ENCODE results near the gene PPP1R12B.
"Not testable (repeated sequence)": the region's sequence is repeated elsewhere in the genome, so short reads cannot be mapped to it uniquely, and the experiment has no call there.

The PPP1R12B gene

GRCh38 chr1:202405928-202406327 is 57.4 kb downstream of the PPP1R12B start:
- no peak for DNase-seq (ENCODE audit: low read depth)

- DNase-seq (ENCODE audit: low read depth), result not testable (repeated sequence)
Observed at GRCh38 chr1:202406896-202407295, 58.4 kb downstream of the PPP1R12B start.

- DNase-seq (ENCODE audit: low read depth), result not testable (repeated sequence)
Observed at GRCh38 chr1:202407378-202407777, 58.9 kb downstream of the PPP1R12B start.

- not testable (repeated sequence) for DNase-seq (ENCODE audit: low read depth)
Observed at GRCh38 chr1:202410251-202410650, 61.8 kb downstream of the PPP1R12B start.

GRCh38 chr1:202410854-202411357 is 62.4 kb downstream of the PPP1R12B start:
- DNase-seq (ENCODE audit: low read depth), result not testable (repeated sequence)

DNA sequence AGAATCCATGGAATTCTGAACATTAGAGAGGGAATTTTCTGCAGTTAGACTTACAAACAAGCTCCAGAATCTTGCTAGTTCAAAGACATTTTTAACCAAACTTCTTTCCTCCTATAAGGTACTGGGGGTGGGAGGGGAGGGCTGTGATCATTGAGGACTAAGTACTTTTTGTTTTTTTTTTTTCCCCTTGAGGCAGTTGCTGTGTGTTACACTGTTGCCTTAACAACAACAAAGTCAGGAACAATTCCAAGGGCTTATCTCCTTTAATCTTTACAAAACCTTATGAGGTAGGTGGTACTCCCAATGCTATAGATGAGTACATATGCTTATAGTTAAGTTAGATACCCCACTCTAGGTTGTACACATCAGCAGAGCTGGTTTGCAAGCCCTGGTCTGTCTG is 62.9 kb downstream of the PPP1R12B start:
- DNase-seq (ENCODE audit: low read depth), result no peak

DNA sequence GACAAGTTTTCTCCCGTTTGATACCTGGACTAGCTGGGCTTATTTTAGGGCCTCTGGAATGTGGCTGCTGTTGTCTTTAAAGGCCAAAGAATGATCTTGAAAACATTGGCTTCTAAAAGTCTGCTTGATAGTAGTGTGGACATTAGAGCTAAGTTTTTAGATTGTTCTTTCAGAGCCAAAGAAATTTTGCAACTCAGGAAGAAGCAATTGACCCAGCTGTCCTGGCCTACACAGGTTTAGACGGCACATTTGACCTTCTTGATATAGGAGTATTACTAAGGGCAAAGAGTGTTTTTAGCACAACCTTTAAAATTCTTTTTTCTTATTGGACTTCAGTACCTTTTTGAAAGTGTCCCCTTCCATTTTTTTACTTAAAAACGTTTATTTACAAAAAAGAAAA is 63.9 kb downstream of the PPP1R12B start:
- not testable (repeated sequence) for DNase-seq (ENCODE audit: low read depth)

- DNase-seq (ENCODE audit: low read depth), result no peak
Observed at GRCh38 chr1:202416641-202417040, 68.1 kb downstream of the PPP1R12B start.

- not testable (repeated sequence) for DNase-seq (ENCODE audit: low read depth)
Observed at GRCh38 chr1:202417141-202417540, 68.6 kb downstream of the PPP1R12B start.

- not testable (repeated sequence) for DNase-seq (ENCODE audit: low read depth)
Observed at GRCh38 chr1:202417762-202418201, 69.3 kb downstream of the PPP1R12B start.

- not testable (repeated sequence) for DNase-seq (ENCODE audit: low read depth)
Observed at GRCh38 chr1:202419731-202420130, 71.2 kb downstream of the PPP1R12B start.

GRCh38 chr1:202420422-202421094 is 72.1 kb downstream of the PPP1R12B start:
- not testable (repeated sequence) for DNase-seq (ENCODE audit: low read depth)

GRCh38 chr1:202422709-202423108 is 74.2 kb downstream of the PPP1R12B start:
- not testable (repeated sequence) for DNase-seq (ENCODE audit: low read depth)

DNA sequence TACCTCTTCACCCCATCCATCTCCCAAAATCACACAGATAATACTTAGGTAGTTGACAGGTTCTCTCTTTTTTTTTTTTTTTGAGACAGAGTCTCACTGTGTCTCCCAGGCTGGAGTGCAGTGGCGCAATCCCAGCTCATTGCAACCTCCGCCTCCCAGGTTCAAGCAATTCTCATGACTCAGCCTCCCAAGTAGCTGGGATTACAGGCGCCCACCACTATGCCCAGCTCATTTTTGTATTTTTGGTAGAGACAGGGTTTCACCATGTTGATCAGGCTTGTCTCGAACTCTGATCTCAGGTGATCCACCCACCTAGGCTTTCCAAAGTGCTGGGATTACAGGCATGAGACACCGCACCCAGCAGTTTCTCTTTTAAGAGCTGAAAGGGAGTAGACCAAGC is 75.8 kb downstream of the PPP1R12B start:
- not testable (repeated sequence) for DNase-seq (ENCODE audit: low read depth)

GRCh38 chr1:202430111-202430510 is 81.6 kb downstream of the PPP1R12B start:
- not testable (repeated sequence) for DNase-seq (ENCODE audit: low read depth)

- DNase-seq (ENCODE audit: low read depth), result not testable (repeated sequence)
Observed at GRCh38 chr1:202432338-202432737, 83.8 kb downstream of the PPP1R12B start.

DNA sequence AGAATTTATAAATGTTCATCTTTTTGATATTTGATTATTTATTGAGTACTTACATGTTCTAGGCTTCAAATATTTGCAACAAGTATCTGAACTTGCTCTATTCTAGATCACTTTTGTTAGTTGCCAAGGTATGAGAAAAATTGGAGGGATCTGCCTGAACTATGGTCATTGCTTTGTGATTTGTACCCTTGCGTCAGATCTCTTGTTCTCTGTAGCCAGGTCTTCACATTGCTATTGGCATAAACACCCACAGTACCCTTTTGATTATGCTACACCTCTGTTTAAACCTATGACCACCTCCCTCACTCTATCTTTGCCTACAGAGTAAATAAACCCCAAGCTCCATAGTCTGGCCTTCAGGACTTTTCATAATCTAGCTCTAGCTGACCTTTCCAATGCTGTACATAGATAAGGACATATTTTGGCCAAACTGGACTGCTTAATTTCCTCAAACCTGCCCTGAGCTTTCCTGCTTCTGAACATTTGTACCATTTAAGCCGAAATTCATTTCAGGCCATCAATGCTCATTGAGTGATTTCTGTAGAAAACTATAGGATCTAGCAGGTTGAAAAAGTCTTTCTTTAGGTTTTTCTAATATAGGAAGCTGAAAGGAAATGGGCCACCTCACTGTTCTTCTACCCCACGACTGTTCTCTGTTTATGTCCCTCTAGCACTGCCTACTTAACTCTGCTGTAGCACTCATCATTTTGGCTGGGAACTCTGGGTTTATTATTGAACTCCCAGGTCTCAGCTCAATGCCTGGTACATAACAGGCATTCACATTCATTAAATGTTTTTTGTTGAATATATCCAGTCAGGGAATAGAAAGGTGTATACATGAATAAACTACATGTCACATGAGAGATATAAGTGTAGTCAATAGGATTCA is 84.9 kb downstream of the PPP1R12B start:
- DNase-seq (ENCODE audit: low read depth), result no peak

DNA sequence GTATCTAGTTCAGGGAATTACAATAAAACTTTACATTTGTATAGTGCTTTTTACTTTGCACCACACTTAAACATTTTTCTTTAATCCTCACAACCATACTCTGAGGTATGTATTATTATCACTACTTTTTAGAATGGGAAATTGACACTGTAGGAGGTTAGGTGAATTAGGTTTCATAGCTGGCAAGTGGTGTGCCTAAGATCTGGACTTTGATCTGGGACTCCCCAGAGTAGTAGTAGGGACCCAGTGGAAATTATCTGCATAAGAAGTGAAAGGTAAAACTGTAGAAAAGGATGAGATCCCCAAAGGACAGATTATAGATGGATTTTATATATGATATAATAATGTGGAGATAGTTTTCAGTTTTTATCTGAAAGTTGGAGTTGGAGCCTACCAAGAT is 85.6 kb downstream of the PPP1R12B start:
- DNase-seq (ENCODE audit: low read depth), result no peak

DNA sequence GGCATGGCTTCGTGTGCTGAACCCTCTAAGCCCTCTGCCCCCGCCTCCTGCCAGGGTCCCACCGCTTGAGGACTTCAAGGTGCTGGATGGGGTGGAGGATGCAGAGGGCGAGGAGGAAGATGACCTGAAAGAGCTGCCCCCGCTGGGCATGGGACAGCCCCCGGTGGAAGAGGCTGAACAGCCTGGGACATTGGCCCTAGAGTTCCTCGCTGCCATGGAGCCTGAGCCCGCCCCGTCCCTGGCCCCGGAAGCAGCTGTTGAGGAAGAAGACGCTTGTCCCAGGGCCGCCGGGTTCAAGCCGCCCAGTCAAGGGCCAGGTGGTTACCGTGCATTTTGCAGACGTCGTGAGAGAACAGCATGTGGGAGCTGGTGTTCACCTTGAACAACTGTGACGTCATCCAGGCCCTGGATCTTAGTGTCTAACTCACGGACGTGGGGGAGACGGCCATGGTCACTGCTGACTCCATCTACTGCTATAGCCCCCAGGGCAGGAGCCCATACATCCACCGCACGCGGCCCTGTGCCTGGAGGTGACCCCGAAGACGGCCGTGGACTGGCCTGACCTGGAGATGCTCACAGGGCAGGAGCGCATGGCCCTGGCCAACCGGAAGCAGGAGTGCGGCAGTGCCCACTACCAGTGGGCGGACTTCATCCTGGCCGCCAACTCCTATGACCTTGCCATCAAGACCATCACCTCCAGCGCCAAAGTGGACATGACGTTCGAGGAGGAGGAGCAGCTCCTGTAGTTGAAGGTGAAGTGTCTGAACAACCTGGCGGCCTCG is 90.1 kb downstream of the PPP1R12B start:
- no peak for DNase-seq (ENCODE audit: low read depth)

DNA sequence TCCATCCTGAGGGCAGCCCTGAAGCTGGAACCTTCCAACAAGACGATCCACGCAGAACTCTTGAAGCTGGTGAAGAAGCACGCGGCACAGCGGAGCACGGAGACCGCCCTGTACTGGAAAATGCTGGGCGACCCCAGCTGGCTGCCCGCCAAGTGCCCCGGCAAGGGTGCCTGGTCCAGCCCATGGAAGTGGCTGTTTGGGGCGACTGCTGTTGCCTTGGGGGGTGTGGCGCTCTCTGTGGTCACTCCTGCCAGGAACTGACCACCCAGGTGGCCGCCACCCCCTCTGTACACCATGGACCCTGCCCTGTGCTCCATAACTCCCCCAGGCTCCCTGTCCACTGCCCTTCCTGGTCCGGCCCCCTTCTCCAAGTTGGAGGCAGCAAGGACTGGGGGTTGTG is 90.8 kb downstream of the PPP1R12B start:
- no peak for DNase-seq (ENCODE audit: low read depth)

DNA sequence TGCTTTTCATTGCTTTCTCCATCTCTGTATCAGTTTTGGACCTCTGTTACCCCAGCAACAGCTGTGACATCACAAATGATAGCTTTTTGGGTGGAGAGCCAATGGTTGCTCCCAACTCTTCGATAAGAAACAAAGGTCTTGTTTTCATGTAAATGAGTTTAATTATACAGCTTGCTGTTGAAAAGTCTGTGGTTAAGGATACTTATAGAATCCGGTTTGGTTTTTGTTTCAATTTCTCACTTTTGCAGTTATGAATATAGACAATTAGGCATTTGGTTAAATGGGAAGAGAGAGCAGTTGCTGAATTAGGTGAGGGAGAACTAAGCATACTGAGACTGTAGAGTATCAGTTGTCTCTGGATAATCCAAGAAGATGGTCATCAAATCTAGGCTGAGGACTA is 99.6 kb downstream of the PPP1R12B start:
- DNase-seq (ENCODE audit: low read depth), result not testable (repeated sequence)

- DNase-seq (ENCODE audit: low read depth), result not testable (repeated sequence)
Observed at GRCh38 chr1:202451641-202452040, 103.1 kb downstream of the PPP1R12B start.
